Stomach smooth muscle (tissue), 2 donors: ENCODE results near the gene FH.

ENCODE experiments used
- H3K27ac ChIP-seq: one replicate; pipeline ENCODE4 v1.7.0; 2013; ENCODE audit warnings: mild to moderate bottlenecking, low read length, inconsistent platforms
- H3K27me3 ChIP-seq, 2 donors: one replicate each; pipeline ENCODE4 v1.7.0; 2013; ENCODE audit warnings: low read length in 2 of 2; ENCODE audit not compliant: insufficient read depth in 2 of 2, control insufficient read depth in 1 of 2
- H3K36me3 ChIP-seq, 2 donors: one replicate each; pipeline ENCODE4 v1.7.0; 2013; ENCODE audit warnings: low read length in 2 of 2; ENCODE audit not compliant: control insufficient read depth in 2 of 2, insufficient read depth in 2 of 2
- H3K4me1 ChIP-seq: one replicate; pipeline ENCODE4 v1.7.0; 2013; ENCODE audit warnings: low read length; ENCODE audit not compliant: control insufficient read depth, insufficient read depth
- H3K4me3 ChIP-seq, 2 donors: one replicate each; pipeline ENCODE4 v1.7.0; 2013; ENCODE audit warnings: low read length in 2 of 2
- H3K9ac ChIP-seq, 2 donors: one replicate each; pipeline ENCODE4 v1.7.0; 2013; ENCODE audit warnings: low read length in 2 of 2, mild to moderate bottlenecking in 1 of 2
- H3K9me3 ChIP-seq, 2 donors: one replicate each; pipeline ENCODE4 v1.7.0; 2013; ENCODE audit warnings: low read length in 2 of 2; ENCODE audit not compliant: control insufficient read depth in 2 of 2
- donor health status: healthy.
- donor health status: Pancreatic carcinoma.

Gene FH

DNA sequence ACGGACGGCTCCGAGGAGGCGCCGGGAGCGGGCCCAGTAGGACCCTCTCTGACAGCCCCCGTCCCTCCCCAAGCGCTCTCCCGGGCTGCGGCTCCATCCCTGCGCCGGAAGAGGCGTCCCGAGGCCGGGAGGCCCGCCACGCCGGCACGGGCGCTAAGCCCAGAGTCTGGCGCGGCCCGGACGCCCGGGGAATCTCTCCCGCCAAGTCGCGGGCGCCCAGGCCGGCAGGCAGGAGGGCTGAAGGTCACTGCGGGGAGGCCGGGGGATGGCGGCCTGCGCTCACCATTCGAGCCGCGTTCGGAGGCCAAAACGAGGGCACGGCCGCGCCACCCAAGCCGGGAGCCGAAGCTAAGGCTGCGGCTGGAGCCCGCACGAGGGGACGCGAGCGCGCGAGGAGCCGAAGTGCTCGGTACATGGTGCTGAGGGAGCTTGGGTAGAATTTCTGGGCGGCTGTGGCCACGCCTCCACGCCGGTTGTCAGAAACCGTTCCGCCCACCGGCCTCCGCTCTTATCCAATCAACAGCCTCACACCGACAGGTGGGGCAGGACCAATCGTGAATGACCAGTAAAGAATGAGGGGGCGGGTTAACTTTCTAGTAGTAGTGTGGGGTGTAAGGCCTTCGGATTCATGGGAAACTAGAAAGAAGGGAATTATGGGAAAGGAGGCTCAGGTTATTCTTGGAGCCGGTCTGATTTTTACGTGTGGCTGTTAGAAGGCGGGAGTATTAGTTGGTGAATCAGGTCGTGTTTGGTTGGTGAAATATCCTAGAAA lies at the start of gene FH:
Gene FH (minus strand): TSS at position 448 of the 772 bp plus-strand sequence. CDS start 33 bp downstream, at position 415.
- Histone ChIP-seq H3K27ac (peak within 1 kb of the TSS; percentile 66), H3K27me3 (peaks cover 0 to 4% of the 10 kb centered on the region in 2 donors), H3K9me3 (no peaks in the 10 kb centered on the region), H3K4me3 (peak within 1 kb of the TSS; percentile 65 to 81), H3K36me3 (no peaks in the 10 kb centered on the region), H3K4me1 (no peaks in the 10 kb centered on the region), H3K9ac (peak within 1 kb of the TSS; percentile 55 to 78)

DNA sequence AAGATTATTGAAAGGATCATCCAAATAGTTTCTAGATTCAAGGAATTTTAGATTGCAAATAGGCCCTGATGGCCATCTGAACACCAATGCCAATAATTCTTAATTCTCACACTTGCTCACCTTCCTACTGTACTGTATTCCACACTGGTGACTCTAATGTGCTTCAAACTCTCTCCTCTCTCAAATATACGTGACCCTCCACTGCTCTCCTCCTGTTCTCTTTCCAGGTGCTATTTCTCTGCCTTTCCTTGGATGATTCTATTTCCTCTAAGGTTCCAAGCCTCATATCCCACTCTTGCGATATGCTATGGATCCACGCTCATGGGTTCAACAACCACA lies 41.3 kb upstream of the FH start:
- no peak overlapping the region for H3K4me3 ChIP-seq
- H3K27me3 ChIP-seq, result no peaks in the 10 kb centered on the region
- H3K27ac ChIP-seq, result no peak overlapping the region
- H3K36me3 ChIP-seq, result no peaks in the 10 kb centered on the region
- no peak overlapping the region for H3K9ac ChIP-seq
- no peaks in the 10 kb centered on the region for H3K4me1 ChIP-seq
- no peaks in the 10 kb centered on the region for H3K9me3 ChIP-seq

DNA sequence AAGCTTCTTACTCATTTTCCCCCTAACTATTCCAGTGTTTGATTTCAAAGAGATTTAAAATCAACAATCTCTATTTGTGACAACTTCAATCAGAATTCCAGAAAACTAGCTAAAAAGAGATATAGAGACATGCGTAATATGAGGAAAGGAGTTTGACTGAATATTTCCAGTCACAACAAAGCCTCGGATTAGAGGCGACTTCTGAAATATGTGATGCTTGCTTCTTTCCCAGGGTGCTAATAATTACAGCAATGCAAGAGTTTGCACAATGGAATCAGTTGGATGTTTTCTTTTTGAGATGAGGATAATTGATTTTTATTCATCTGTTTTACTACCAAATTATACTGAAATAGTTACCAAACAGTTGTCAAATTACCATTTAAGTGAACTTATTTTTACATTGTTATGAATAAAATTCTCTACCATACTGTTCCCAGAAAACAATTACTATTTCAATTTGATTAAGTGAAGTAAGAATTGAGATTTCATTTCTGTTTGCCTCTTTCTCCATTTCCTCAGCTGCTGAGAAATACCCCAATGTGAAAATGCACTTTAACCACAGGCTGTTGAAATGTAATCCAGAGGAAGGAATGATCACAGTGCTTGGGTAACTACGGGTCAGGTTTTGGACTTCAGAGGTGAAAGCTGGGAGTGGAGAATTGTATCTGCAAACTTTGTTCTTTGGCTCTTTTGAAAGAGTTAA lies 40.7 kb upstream of the FH start:
- Histone ChIP-seq H3K9me3 (no peaks in the 10 kb centered on the region), H3K27ac (no peak overlapping the region), H3K4me3 (no peak overlapping the region), H3K4me1 (no peaks in the 10 kb centered on the region), H3K27me3 (no peaks in the 10 kb centered on the region), H3K36me3 (no peaks in the 10 kb centered on the region), H3K9ac (no peak overlapping the region)

DNA sequence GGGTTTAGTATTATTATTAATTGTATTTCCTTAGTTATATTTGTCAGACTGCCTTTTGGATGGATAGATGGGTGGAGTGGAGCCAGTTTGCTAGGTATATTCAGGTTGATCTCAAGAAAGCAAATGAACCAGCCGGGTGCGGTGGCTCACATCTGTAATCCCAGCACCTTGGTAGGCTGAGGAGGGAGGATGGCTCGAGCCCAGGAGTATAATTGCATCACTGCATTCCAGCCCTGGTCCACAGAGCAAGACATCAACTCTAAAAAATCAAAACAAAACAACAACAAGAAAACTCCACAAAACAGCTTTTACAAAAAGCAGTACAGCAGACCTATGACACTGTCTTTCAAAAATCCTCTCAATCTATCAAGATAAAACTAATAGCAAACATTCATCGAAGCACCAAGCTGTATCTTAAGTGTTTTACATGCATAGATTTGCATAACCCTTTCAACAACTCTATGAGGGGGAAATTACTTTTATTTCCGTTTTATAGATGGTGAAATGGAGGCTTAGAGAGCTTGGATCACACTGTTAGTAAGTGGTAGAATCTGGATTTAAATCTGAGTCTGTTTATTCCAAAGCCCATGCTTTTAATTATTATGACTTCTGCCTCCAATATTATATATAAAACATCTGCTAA lies 38.1 kb upstream of the FH start:
- no peaks in the 10 kb centered on the region for H3K9me3 ChIP-seq
- no peak overlapping the region for H3K9ac ChIP-seq

DNA sequence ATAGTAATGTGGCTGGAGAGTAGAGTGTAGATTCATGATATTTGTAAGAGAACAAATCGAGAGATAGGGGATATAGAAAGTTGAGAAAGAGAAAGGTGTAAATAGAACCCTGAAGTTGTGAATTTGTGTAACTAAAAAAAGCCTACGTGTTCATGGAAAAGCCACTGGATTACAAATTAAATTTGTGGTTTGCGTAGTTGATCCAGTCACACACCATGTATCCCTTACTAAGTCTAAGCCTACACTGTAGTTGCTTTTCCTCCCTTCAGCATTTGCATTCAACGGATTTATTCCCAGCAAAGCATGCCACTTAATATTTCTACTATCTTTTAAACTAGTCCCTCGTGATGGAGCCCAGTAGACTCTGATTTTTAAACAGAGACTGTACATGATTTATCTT lies 37.5 kb upstream of the FH start:
- Histone ChIP-seq H3K27ac (no peak overlapping the region), H3K9me3 (no peaks in the 10 kb centered on the region), H3K4me1 (no peaks in the 10 kb centered on the region), H3K9ac (no peak overlapping the region), H3K36me3 (no peaks in the 10 kb centered on the region), H3K4me3 (no peak overlapping the region), H3K27me3 (no peaks in the 10 kb centered on the region)

More for the DNA sequence above, 38.1 kb upstream of the FH start:
- Histone ChIP-seq H3K36me3 (no peaks in the 10 kb centered on the region), H3K27ac (no peak overlapping the region), H3K4me3 (no peak overlapping the region), H3K27me3 (no peaks in the 10 kb centered on the region), H3K4me1 (no peaks in the 10 kb centered on the region)

DNA sequence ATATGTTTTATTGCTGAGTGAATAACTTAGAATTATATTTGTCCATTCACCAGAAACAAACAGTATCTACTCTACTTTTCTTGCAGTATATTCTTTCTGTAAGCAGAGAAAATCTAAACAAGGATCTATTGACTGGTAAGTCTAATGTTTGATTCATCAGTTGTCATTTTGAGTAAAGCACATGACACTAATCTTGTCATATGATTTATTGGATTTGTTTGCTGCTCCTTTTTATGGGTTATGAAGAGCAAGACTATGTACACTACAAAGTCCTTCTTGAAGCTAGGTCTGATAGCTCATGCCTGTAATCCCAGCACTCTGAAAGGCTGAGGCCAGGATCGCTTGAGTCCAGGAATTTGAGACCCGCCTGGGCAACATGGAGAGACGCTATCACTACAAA lies 36.0 kb upstream of the FH start:
- Histone ChIP-seq H3K27me3 (no peaks in the 10 kb centered on the region), H3K9me3 (no peaks in the 10 kb centered on the region), H3K4me3 (no peak overlapping the region)

DNA sequence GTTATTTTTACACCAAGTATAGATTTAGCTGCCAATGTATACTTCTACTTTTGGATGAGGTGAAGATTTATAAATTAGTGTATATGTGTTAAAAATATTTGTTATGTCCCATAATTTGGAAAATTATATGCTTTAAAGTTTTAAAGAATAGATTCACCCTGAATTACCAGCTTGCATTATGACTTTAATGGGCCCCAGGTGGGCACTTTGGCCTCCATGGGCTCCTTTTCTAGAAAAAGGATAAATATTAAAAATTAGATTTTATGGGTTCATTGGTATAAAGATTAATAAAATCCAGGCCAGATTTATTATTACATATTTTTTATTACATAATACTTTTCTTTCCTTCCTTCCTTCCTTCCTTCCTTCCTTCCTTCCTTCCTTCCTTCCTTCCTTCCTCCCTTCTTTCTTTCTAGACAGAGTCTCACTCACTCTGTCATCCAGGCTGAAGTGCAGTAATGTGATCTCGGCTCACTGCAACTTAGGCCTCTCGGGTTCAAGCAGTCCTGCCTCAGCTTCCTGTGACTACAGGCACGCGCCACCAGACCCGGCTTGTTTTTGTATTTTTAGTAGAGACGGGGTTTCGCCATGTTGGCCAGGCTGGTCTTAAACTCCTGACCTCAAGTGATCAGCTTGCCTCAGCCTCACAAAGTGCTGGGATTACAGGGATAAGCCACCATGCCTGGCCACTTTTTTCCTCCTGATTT lies 34.5 kb upstream of the FH start:
- Histone ChIP-seq H3K4me3 (no peak overlapping the region), H3K27ac (no peak overlapping the region), H3K36me3 (no peaks in the 10 kb centered on the region), H3K27me3 (no peaks in the 10 kb centered on the region), H3K9me3 (no peaks in the 10 kb centered on the region), H3K9ac (no peak overlapping the region), H3K4me1 (no peaks in the 10 kb centered on the region)

More for the DNA sequence above, 36.0 kb upstream of the FH start:
- H3K36me3 ChIP-seq, result no peaks in the 10 kb centered on the region
- no peak overlapping the region for H3K27ac ChIP-seq
- H3K9ac ChIP-seq, result no peak overlapping the region
- no peaks in the 10 kb centered on the region for H3K4me1 ChIP-seq

DNA sequence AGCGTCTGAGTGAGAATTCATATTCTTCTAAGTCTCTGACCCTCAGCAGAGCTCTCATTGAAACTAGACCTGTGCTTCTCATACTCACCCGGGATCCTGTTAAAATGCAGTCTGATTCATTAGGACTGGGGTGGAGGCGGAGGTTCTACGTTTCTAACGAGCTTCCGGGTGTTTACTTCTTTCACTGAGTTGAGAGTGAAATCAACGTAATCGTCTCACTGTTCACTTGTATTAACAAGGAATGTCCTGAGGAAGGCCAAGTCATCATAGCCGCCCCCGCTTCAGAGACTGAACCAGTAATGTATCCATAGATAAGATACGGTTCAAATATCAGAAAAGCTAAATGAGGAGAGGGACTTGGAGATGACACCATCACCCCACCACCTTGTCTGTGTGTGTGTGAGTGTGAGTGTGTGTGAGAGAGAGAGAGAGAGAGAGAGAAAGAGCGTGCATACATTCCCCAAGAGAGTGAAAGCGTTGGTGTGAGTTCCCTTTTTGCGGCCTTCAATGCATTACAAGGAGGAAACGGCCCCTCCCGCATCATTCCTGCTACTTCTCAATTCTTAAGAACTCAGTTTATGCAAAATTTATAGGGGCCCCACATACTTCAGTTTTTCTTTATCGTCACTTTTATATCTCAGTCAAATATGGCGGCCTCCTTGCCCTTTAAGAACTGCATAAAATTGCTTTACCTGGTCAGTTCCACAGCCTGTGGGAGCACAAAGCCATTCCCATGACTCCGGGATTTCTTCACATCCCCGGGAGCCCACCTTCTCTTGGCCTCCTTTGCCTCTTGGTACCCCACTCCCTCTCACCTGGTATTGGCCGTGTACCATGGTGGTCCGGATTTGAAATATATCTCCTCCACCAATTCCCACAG lies 32.4 kb upstream of the FH start:
- H3K4me3 ChIP-seq, result no peak overlapping the region

DNA sequence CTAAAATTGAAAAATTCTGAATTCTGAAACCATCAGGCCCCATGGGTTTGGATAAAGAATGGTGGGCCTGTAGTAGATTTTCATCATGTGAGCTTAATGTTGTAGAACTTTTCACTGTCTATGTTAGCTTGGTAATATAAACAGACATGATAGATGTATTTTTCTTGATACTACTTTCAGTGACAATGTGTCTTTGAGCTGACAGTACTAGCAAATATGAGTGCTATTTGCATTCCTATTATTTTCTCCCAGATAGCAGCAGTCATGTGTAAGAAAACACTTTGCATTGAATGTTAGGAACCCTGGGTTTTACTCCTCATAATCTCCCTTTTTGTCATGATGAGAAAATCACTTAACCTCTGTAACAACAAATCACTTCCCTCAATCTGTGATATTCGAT lies 30.8 kb upstream of the FH start:
- H3K27ac ChIP-seq, result no peak overlapping the region
- no peaks in the 10 kb centered on the region for H3K4me1 ChIP-seq

More for the DNA sequence above, 32.4 kb upstream of the FH start:
- Histone ChIP-seq H3K9ac (no peak overlapping the region), H3K4me1 (no peaks in the 10 kb centered on the region), H3K9me3 (no peaks in the 10 kb centered on the region), H3K27ac (no peak overlapping the region), H3K36me3 (no peaks in the 10 kb centered on the region), H3K27me3 (no peaks in the 10 kb centered on the region)

DNA sequence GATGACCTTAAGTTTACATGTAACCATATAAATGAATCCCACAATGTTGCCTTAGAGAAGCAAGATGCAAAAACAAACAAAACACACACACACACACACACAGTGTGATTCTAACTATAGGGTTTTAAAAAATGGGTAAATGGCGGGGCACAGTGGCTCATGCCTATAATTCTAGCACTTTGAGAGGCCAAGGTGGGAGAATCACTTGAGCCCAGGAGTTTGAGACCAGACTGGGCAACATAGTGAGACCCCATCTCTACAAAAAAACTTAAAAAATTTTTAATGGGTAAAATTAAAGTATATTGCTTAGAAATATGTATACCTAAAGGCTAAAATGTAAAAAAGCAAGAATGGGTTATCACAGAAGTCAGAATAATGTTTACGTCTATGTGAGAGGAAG lies 28.5 kb upstream of the FH start:
- H3K27me3 ChIP-seq, result no peaks in the 10 kb centered on the region
- H3K9me3 ChIP-seq, result no peaks in the 10 kb centered on the region
- no peaks in the 10 kb centered on the region for H3K4me1 ChIP-seq
- H3K9ac ChIP-seq, result no peak overlapping the region
- no peaks in the 10 kb centered on the region for H3K36me3 ChIP-seq
- H3K27ac ChIP-seq, result no peak overlapping the region
- H3K4me3 ChIP-seq, result no peak overlapping the region

More for the DNA sequence above, 30.8 kb upstream of the FH start:
- no peak overlapping the region for H3K4me3 ChIP-seq
- H3K9ac ChIP-seq, result no peak overlapping the region
- H3K27me3 ChIP-seq, result no peaks in the 10 kb centered on the region
- no peaks in the 10 kb centered on the region for H3K36me3 ChIP-seq
- no peaks in the 10 kb centered on the region for H3K9me3 ChIP-seq
